Adipocyte (in vitro differentiated cells): ENCODE results near the gene ZDHHC23.

Experiments used
- DNase-seq: peaks from one replicate; pipeline ENCODE4 v3.0.0-alpha.2; 2015; ENCODE audit warnings: low read depth
- H3K27me3 ChIP-seq: replicated peaks from 2 replicates; pipeline ENCODE4 v1.7.0; 2013; ENCODE audit warnings: mild to moderate bottlenecking, low read length, moderate library complexity; ENCODE audit not compliant: control insufficient read depth, insufficient read depth
- H3K36me3 ChIP-seq: 2 replicates; pipeline ENCODE4 v1.7.0; 2013; ENCODE audit warnings: low read length, mild to moderate bottlenecking, moderate library complexity; ENCODE audit not compliant: control insufficient read depth, insufficient read depth, severe bottlenecking
- H3K4me1 ChIP-seq: 2 replicates; pipeline ENCODE4 v1.7.0; 2013; ENCODE audit warnings: mild to moderate bottlenecking, low read length, moderate library complexity; ENCODE audit not compliant: control insufficient read depth, insufficient read depth
- H3K4me3 ChIP-seq: 2 replicates; pipeline ENCODE4 v1.7.0; 2013; ENCODE audit warnings: mild to moderate bottlenecking, low read length, moderate library complexity
- H3K9ac ChIP-seq: 2 replicates; pipeline ENCODE4 v1.7.0; 2013; ENCODE audit warnings: mild to moderate bottlenecking, low read length, moderate library complexity
- H3K9me3 ChIP-seq: 2 replicates; pipeline ENCODE4 v1.7.0; 2013; ENCODE audit warnings: mild to moderate bottlenecking, low read length, moderate library complexity; ENCODE audit not compliant: control insufficient read depth

Gene ZDHHC23

GRCh38 chr3:113952921-113953320, 5.1 kb downstream of the ZDHHC23 start:
- Histone ChIP-seq H3K9me3 (no peaks in the 10 kb centered on the region), H3K36me3 (no peaks in the 10 kb centered on the region), H3K9ac (no peak overlapping the region), H3K27me3 (no peaks in the 10 kb centered on the region), H3K4me3 (no peak overlapping the region), H3K4me1 (peaks cover 5% of the 10 kb centered on the region)
- no peak for DNase-seq

- no peaks in the 10 kb centered on the region for H3K36me3 ChIP-seq
- DNase-seq = no peak
- peaks cover under 1% of the 10 kb centered on the region for H3K4me1 ChIP-seq
- H3K9me3 ChIP-seq = no peaks in the 10 kb centered on the region
- H3K4me3 ChIP-seq = no peak overlapping the region
- no peak overlapping the region for H3K9ac ChIP-seq
- no peaks in the 10 kb centered on the region for H3K27me3 ChIP-seq
These were observed 5.9 kb downstream of the ZDHHC23 start for GRCh38 chr3:113953677-113954076.

GRCh38 chr3:113954091-113954685, 6.4 kb downstream of the ZDHHC23 start:
- Histone ChIP-seq H3K36me3 (no peaks in the 10 kb centered on the region), H3K9me3 (no peaks in the 10 kb centered on the region), H3K27me3 (no peaks in the 10 kb centered on the region), H3K4me3 (no peak overlapping the region), H3K4me1 (no peaks in the 10 kb centered on the region), H3K9ac (no peak overlapping the region)
- DNase-seq = no peak

- no peak for DNase-seq
- Histone ChIP-seq H3K9me3 (no peaks in the 10 kb centered on the region), H3K27me3 (no peaks in the 10 kb centered on the region), H3K9ac (no peak overlapping the region), H3K4me1 (peaks cover 7% of the 10 kb centered on the region), H3K36me3 (no peaks in the 10 kb centered on the region), H3K4me3 (no peak overlapping the region)
These were observed 16.1 kb downstream of the ZDHHC23 start for GRCh38 chr3:113963879-113964278.

GRCh38 chr3:113966172-113966571, 18.4 kb downstream of the ZDHHC23 start:
- Histone ChIP-seq H3K36me3 (no peaks in the 10 kb centered on the region), H3K27me3 (no peaks in the 10 kb centered on the region), H3K4me1 (peaks cover 16% of the 10 kb centered on the region), H3K4me3 (no peak overlapping the region), H3K9me3 (no peaks in the 10 kb centered on the region), H3K9ac (no peak overlapping the region)
- DNase-seq = no peak

GRCh38 chr3:113968986-113969385, 21.2 kb downstream of the ZDHHC23 start:
- Histone ChIP-seq H3K27me3 (no peaks in the 10 kb centered on the region), H3K9me3 (peaks cover 10% of the 10 kb centered on the region), H3K9ac (no peak overlapping the region), H3K4me1 (peaks cover 12% of the 10 kb centered on the region), H3K36me3 (no peaks in the 10 kb centered on the region), H3K4me3 (no peak overlapping the region)
- peak; percentile 31 for DNase-seq

GRCh38 chr3:113977822-113978221, 30.0 kb downstream of the ZDHHC23 start:
- DNase-seq = no peak
- no peaks in the 10 kb centered on the region for H3K4me1 ChIP-seq
- H3K9me3 ChIP-seq = peaks cover 12% of the 10 kb centered on the region
- H3K27me3 ChIP-seq = no peaks in the 10 kb centered on the region
- H3K36me3 ChIP-seq = peaks cover 12% of the 10 kb centered on the region
- no peak overlapping the region for H3K4me3 ChIP-seq
- no peak overlapping the region for H3K9ac ChIP-seq

GRCh38 chr3:113979916-113980315, 32.1 kb downstream of the ZDHHC23 start:
- Histone ChIP-seq H3K9me3 (no peaks in the 10 kb centered on the region), H3K4me3 (no peak overlapping the region), H3K36me3 (peaks cover 18% of the 10 kb centered on the region), H3K9ac (no peak overlapping the region), H3K4me1 (no peaks in the 10 kb centered on the region), H3K27me3 (no peaks in the 10 kb centered on the region)
- DNase-seq = no peak

GRCh38 chr3:113981803-113982202, 34.0 kb downstream of the ZDHHC23 start:
- DNase-seq = no peak
- H3K36me3 ChIP-seq = peaks cover 21% of the 10 kb centered on the region
- H3K27me3 ChIP-seq = no peaks in the 10 kb centered on the region
- no peaks in the 10 kb centered on the region for H3K4me1 ChIP-seq
- H3K9me3 ChIP-seq = no peaks in the 10 kb centered on the region
- H3K9ac ChIP-seq = no peak overlapping the region
- H3K4me3 ChIP-seq = no peak overlapping the region

GRCh38 chr3:113983544-113983943, 35.7 kb downstream of the ZDHHC23 start:
- Histone ChIP-seq H3K4me1 (no peaks in the 10 kb centered on the region), H3K9me3 (no peaks in the 10 kb centered on the region), H3K4me3 (no peak overlapping the region), H3K9ac (no peak overlapping the region), H3K27me3 (no peaks in the 10 kb centered on the region), H3K36me3 (peaks cover 13% of the 10 kb centered on the region)
- DNase-seq = no peak

GRCh38 chr3:113985541-113985940, 37.7 kb downstream of the ZDHHC23 start:
- H3K4me3 ChIP-seq = no peak overlapping the region
- H3K4me1 ChIP-seq = no peaks in the 10 kb centered on the region
- no peak for DNase-seq
- peaks cover 10% of the 10 kb centered on the region for H3K36me3 ChIP-seq
- H3K27me3 ChIP-seq = no peaks in the 10 kb centered on the region
- no peaks in the 10 kb centered on the region for H3K9me3 ChIP-seq
- no peak overlapping the region for H3K9ac ChIP-seq

- Histone ChIP-seq H3K36me3 (peaks cover 30% of the 10 kb centered on the region), H3K4me3 (no peak overlapping the region), H3K9me3 (peaks cover 8% of the 10 kb centered on the region), H3K9ac (no peak overlapping the region), H3K4me1 (no peaks in the 10 kb centered on the region), H3K27me3 (no peaks in the 10 kb centered on the region)
- DNase-seq = no peak
These were observed 57.7 kb downstream of the ZDHHC23 start for GRCh38 chr3:114005481-114005880.
